AG10803 (cell line): ENCODE results near the gene ABCG4.

Source experiments
- DNase-seq: peaks from one replicate; pipeline ENCODE4 v3.0.0; 2010; ENCODE audit warnings: low read depth
- H3K4me3 ChIP-seq: 2 replicates; pipeline ENCODE4 v1.5.1; 2011; ENCODE audit warnings: mild to moderate bottlenecking, low read length, control low read depth
- CTCF ChIP-seq: conservative IDR thresholded peaks from 2 replicates; pipeline ENCODE4 v1.5.1; 2011; ENCODE audit warnings: mild to moderate bottlenecking, low read length, control low read depth, inconsistent platforms

Gene ABCG4

DNA sequence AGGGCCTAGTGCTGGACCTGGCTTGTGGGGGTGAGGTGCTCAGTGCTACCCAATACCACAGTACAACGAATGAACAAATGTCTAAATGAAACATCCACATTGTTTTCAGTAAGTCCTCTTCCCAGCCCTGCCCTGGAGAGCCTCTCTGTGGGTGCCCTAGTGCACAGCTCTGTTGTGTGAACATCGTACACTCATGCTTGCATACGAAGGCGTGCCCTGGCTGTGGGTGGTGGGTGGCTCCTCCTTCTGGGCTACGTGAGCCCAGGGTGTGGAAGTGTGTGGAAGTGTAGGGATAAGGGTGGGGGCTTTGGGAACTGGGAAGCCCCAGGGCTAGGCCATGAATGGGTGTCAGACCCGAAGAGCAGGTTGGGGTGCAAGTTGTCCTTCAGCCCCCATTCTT, 19.1 kb downstream of the ABCG4 start:
- no peak for DNase-seq
- TF ChIP-seq CTCF = no peak
- H3K4me3 ChIP-seq = no peak overlapping the region

GRCh38 chr11:119168471-119169281, 19.8 kb downstream of the ABCG4 start, which contains the start of gene NLRX1:
Gene NLRX1, plus strand, starts transcription at chr11:119168725. Its CDS starts 2,679 bp downstream, at chr11:119171404.
- DNase-seq = peak; percentile 83
- H3K4me3 ChIP-seq = peak within 1 kb of the TSS; percentile 78
- TF ChIP-seq CTCF = peak; percentile 84

GRCh38 chr11:119169282-119169719, 20.4 kb downstream of the ABCG4 start:
- no peak for TF ChIP-seq CTCF
- DNase-seq = peak; percentile 39
- peak overlapping the region; percentile 78 for H3K4me3 ChIP-seq

GRCh38 chr11:119172513-119172912, 23.7 kb downstream of the ABCG4 start:
- H3K4me3 ChIP-seq = no peak overlapping the region
- no peak for TF ChIP-seq CTCF
- no peak for DNase-seq

- DNase-seq = no peak
- no peak overlapping the region for H3K4me3 ChIP-seq
- no peak for TF ChIP-seq CTCF
Measured at GRCh38 chr11:119173453-119173852, 24.6 kb downstream of the ABCG4 start.

DNA sequence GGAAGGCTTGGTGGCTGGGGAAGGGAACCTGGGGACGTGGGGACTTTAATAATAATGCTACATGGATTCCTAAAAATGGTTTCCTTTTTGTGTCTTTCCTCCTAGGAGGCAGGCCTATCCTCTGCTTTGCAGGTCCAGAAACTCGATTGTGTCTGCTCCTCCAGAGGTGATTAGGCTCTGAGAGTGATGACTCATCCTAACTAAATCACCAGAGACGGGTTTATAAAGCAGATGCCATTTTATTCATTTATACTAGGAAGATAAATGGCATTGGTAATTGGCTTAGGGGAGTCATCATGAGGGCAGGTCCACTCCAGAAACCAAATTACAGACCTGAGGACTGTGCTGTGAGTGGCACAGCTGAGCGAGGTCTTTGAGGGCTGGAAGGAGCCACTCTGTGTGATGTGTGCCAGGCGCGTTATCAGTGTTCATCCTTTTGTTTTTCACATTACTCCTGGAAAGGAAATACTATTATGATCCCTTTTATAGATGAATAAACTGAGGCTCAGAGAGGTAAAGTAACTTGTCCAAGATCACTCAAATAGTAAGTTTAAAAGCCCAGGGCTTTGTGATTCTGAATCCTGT, 26.7 kb downstream of the ABCG4 start:
- TF ChIP-seq CTCF = no peak
- no peak for DNase-seq
- H3K4me3 ChIP-seq = no peak overlapping the region
